GM19328 (cell line): ENCODE data around the gene MAGEA4.
"Not testable (repeated sequence)": the region's sequence is repeated elsewhere in the genome, so short reads cannot be mapped to it uniquely, and the experiment has no call there.

ENCODE experiments used
- ATAC-seq: cut with Tn5 transposase; IDR thresholded peaks from one replicate; pipeline ENCODE4 v1.9.1; 2021; ENCODE audit warnings: mild to moderate bottlenecking, moderate library complexity; ENCODE audit not compliant: unreplicated experiment

The MAGEA4 gene, protein sequence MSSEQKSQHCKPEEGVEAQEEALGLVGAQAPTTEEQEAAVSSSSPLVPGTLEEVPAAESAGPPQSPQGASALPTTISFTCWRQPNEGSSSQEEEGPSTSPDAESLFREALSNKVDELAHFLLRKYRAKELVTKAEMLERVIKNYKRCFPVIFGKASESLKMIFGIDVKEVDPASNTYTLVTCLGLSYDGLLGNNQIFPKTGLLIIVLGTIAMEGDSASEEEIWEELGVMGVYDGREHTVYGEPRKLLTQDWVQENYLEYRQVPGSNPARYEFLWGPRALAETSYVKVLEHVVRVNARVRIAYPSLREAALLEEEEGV

GRCh38 chrX:151912780-151913179 lies at the start of gene MAGEA4:
MAGEA4 (plus strand) TSS chrX:151912889; CDS start chrX:151923665, 10,776 bp downstream.
- no peak for ATAC-seq

- ATAC-seq: no peak
Measured at GRCh38 chrX:151870602-151871001, 42.1 kb upstream of the MAGEA4 start.

DNA sequence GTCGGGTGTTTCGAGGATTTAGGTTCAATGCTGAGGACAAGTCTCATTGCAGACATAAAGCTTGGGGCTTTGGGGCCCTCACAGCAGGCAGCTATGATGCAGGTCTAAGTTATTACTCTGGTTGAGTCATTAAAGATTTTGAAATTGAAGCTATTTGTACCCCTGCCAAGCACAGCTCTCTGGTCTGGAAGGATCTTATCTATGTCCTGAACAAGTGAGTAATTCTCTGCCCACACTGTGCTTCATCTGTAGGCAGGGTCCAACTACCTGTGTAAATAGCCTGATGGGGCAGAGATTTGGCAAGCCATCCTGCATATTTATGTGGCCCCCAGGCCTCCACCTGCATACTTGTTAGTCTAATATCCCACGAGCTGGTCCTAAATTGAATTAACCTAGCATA lies 41.4 kb upstream of the MAGEA4 start:
- ATAC-seq: no peak

GRCh38 chrX:151873096-151873495 lies 39.6 kb upstream of the MAGEA4 start:
- no peak for ATAC-seq

- no peak for ATAC-seq
Measured at GRCh38 chrX:151875270-151876026, 37.2 kb upstream of the MAGEA4 start.

DNA sequence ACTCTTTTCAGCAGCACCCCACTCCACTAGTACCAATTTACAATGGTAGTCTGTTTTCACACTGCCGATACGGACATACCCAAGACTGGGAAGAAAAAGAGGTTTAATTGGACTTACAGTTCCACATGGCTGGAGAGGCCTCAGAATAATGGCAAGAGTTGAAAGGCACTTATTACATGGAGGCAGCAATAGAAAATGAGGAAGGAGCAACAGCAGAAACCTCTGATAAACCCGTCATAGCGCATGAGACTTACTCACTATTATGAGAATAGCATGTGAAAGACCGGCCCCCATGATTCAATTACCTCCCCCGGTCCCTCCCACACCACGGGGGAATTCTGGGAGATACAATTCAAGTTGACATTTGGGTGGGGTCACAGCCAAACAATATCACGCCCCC lies 34.1 kb upstream of the MAGEA4 start:
- no peak for ATAC-seq

GRCh38 chrX:151879856-151880255 lies 32.8 kb upstream of the MAGEA4 start:
- ATAC-seq: no peak

DNA sequence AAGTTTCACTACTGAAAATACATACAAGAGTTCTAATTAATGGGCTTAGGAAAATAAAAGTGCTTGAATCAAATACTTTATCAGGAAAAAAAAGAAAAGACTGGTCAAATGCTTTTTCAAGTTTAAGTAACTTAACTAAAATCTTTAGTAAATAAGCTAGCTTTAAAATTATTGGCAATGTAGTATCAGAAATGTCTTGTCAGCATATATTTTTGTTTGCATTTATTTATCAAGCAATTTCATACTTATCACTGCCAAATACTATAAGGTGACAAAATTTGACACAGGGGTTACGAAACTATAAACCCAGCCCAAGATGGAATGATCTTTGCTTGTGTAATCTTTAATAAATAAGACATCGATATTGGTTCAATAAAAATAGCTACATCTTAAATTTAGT lies 31.8 kb upstream of the MAGEA4 start:
- no peak for ATAC-seq

DNA sequence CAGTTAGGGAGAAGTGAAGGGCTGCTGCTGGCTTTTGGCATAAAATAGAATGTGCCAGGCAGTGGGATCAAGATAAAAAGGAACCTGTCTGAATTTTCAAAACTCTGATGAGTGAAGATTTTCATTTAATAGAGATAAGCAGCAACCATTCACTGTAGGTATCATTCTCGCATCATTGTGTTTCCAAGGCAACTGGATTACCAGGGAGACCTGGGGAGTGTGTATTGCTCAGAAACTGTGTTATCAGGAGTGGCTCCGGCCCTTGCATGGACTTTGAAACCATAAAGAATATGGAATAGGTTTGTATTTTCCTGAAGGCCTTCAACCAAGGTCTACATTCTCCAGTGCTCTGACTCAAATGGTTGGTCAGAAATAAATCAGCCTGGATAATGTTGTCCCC lies 23.3 kb upstream of the MAGEA4 start:
- no peak for ATAC-seq

DNA sequence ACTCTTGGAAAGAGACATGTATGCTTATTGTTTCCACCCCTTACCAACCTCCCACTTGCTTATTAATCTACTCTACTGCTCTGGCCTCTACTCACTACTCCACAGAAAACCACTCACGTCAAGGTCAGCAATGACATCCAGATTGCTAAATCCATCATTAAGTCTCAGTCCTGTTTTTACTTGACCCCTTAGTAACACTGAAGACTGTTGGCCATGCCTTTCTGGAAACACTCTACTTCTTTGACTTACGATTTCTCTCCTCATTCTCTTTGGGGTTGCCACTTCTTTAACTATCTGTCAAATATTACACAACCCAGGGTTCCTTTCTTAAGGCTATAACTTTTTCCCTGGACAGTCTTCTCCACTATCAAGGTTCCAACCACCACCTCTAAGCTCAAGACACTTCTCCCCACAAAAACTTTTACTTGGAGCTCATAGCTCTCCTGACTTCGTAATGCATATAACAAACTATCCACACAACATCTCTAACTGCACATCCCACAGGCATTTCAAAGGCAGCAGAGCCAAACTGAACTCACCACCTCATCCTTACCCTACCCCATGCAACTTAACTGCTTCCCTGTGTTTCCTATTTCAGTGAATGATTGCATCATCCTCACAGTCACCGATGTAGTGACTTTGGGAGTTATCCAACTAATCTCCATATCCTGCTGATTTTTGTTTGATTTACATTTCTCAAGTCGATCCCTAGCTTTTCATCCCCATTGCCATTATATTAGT lies 15.8 kb upstream of the MAGEA4 start:
- no peak for ATAC-seq

DNA sequence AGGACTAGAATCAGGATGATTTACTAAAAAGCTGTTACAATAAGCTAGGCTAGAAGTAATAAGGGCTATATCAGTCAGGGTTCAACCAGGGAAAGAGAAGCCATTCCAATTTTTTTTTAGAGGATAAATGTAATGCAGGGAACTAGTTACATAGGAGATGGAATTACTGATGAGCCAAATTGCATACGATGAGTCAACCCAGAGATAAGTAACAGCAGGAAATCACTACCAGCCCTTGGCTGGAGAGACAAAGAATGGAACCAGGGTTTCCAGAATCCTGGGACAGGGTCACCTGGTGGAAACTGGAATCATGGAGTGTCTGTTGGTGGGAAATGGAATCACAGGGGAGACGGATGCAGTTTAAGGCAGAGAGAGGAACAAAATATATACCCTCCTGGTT lies 13.1 kb upstream of the MAGEA4 start:
- no peak for ATAC-seq

- ATAC-seq: no peak
Measured at GRCh38 chrX:151901826-151902225, 10.9 kb upstream of the MAGEA4 start.

DNA sequence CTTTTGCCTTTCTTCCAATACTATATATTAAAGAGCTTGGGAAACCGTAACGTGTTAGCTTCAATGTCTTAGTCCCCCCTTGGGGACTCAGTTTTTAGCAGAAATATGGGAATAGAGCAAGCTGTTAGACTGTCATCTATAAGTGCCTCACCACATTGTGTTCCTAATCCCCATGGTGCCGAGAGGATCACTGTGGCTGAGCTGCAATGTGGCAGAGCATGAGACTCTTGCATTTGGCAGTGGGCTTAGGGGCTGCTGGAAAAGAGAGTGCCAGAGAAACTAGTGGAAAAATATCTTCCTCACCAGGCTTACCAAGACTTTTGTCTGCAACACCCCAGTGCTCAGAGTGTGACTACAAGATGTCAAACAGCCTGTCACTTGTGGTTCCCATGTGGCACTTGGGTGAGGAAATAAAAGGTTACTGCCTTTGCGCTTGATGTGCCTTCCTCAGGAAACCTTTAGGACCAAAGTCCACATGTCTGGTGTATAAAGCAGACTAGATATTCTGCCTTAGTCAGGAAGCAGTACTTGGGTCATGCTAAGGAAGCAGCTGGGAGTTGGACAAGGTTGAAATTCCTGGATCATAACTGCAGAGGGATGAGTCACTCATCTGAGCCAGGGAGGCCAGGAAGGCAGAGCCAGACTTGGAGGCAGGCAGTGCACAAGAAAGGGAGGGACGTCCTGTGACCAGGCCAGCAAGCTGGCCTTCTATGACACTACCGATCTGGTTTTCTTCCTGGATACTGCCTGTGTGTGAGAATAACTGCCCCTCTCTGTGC lies 9.7 kb upstream of the MAGEA4 start:
- ATAC-seq: no peak

GRCh38 chrX:151904989-151905388 lies 7.7 kb upstream of the MAGEA4 start:
- ATAC-seq: no peak

DNA sequence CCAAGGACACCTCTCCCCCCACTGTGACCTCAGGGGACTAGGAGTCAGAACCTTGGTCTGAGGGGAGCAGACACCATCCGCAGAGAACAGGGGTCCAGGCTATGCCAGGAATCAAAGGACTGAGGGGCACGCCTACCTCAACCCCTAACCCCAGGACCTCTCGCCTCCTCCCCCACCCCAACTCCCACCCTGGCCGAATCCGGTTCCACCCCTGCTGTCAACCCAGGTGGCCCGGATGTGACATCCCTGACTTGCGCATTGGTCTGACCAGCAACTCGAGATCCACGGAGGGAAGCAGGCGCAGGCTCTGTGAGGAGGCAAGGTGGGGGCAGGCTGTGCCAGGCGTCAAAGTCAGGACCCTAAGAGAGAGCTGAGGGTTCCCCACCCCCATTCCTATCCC lies 468 bp upstream of the MAGEA4 start:
- ATAC-seq: no peak

- ATAC-seq: not testable (repeated sequence)
Measured at GRCh38 chrX:151918736-151919135, 6.0 kb downstream of the MAGEA4 start.

- no peak for ATAC-seq
Measured at GRCh38 chrX:151919610-151920009, 6.9 kb downstream of the MAGEA4 start.

DNA sequence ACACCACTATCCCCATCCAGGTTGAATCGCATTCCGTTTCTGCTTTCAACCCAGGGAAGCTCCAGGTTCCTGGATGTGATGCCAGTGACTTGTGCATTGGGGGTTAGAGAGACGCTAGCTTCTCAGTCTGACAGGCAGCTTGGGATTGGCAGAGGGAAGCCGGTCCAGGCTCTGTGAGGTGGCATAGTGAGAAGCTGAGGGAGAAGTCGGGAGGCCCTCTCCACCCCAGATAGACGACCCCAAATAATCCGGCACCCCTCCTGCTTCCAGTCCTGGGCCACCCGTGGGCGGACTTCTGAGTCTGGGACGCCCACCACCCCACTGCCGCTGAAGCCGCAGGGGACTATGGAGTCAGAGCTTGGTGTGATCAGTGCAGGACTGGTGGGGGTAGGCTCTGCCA lies 7.4 kb downstream of the MAGEA4 start:
- no peak for ATAC-seq

GRCh38 chrX:151920530-151920929 lies 7.8 kb downstream of the MAGEA4 start:
- ATAC-seq: no peak

- no peak for ATAC-seq
Measured at GRCh38 chrX:151921292-151921691, 8.6 kb downstream of the MAGEA4 start.

GRCh38 chrX:151921866-151922265 lies 9.2 kb downstream of the MAGEA4 start:
- ATAC-seq: no peak
